Fibroblast of skin of left biceps (primary cell): ENCODE measurements around the gene TIAL1.

ENCODE experiments used
- DNase-seq, 2 experiments: peaks; one replicate each; pipeline ENCODE4 v3.0.0-alpha.2; 2013; ENCODE audit warnings: low read depth in 2 of 2

The TIAL1 gene

DNA sequence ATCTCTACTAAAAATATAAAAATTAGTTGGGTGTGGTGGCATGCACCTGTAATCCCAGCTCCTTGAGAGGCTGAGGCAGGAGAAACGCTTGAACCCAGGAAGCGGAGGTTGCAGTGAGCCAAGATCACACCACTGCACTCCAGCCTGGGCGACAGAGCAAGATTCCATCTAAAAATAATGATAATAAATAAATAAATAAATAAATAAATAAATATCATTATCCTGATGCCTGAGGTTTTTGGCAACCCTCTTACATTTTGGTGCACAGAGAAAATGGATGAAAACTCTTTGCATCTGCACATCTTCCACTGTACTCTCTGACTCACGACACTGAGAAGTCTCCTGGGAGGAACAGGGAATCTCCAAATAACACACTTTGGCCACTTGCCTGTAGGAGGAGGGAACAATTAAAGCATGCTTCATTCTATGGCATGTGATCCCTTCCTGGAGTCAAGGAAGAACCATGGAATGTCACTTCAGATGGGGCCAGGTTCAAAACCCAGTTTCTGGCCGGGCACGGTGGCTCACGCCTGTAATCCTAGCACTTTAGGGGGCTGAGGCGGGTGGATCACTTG lies 68.0 kb downstream of the TIAL1 start:
- DNase-seq = peak; percentile 94

DNA sequence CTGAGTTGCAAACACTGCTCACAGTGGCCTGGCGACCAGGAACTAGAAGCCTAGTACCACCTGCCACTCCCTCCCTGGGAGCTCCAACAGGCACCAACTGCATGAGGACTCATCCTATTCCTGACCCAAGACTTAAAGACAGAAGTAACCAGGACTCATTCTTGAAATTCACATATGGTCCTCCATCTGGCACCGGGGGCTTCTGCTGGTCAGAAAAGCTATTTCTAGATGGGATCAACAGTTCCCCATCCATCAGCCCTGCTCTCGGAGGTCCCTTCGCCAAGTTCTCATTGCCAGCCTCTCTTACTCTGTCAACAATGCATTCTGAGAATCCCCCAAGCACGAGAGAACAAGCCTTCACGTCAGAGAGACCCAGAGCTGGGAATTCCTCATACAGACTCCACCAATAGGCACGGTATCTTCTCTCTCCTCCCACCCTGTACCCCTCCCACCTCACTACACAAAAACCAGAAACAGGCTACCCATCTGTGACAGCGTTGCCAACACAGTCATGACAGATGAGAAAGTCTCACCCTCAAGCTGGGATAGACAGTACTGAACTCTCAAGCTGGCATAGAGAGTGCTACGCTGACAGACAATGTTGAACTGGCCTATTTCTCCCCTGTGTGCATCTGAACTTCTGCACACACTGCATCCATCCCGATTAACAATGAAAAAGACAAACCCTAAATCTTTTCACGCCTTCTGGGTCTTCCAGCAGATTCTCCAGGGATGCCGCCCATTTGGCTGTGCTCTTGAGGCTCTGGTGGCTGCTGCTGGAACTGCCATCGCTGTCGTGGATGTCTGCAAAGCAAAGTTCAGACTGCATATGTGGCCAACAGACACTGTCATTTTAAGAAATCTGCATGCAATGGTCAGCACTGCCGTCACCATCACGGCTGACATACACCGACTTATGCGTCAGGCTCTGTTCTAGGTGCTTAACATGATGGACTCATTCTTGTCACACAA lies 69.9 kb downstream of the TIAL1 start:
- DNase-seq = no peak

DNA sequence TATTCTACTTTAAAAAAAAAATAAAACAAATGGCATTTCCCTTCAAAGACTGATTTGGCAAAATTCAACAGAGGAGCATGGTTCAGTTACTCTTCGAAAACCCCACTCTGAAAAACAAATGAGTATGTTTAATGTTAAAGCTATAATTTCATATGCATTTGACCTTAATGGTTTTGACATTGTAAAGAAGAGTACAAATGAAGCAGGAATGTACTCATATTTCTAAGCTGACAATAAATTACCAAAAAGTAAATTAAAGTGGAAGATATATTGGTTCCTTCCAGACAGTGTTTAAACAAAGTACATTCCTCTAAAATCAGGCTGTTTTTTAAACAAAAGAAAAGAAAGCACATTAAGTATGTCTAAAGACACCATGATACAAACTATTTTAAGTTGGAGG lies 70.6 kb downstream of the TIAL1 start:
- no peak for DNase-seq

DNA sequence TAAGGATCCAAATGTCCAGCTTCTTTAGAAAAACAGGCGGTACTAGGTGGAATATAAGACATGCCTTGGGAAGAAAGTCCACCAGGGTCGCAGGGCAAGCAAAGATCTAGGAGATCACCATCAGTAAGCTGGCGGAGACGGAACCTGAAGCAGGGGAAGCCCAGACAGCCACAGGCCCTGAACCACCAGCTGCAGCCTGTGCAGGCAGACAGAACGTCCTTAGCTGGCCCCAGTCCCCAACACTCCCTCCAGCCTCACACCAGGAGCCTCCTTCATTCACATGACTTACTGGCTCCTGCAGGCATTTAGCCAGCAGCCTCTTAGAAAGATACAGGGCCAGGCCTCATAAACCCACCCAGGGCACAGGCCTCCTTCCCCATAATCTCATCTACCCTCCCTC lies 71.6 kb downstream of the TIAL1 start:
- no peak for DNase-seq

DNA sequence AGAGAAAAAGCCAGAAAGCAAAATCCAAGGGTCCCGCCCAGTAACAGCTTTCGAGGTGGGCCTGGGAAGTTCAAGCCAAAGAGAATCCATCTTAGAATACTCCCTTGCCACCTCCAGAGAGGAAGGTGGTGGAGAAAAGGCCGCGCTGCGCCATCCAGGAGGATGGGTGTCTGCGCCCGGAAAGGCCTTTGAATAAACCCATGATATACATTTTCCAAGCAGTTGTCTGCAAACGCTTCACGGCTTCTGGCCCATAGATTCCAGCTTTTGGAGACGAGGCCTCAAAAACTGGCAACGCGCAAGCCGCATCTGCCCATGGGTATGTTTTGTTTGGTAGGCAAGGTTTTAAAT lies 72.1 kb downstream of the TIAL1 start:
- no peak for DNase-seq

DNA sequence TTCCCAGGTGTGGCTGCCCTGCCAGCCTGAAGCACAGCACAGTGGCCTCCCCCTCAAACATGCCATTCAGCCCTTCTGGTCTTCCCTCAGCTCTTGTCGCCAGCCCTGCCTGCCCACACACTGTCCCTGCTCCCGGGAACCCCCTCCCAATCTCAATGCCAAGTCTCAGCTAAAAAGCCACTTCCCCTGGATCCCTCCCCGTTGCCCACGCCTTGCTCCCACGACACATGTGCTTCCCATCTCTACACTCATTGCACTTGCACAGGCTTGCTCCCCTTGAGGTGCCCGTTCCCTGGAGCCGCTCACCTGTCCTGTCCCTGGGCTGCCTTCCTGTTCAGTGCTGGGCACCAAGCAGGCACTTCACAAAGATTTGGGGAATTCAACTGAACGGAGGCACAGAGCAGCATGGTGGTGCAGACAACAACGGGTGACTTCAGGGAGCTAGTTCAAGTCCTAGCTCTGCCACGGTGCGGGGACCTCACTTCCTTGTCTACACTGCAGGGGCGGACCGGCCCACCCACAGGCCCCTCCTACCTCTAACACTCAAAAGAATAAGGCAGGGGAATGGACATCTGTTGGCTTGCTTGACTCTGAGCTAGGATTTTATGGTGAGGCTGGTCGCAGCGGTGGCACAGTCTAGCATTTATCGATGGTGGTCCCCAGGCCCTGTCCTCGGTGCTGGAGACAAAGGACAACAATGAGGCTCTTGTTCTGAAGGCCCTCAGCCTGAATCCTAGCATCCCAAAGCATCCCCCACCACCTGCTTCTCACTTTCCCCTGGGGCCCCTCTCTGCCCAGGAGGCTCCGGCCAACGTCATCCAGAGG lies 72.7 kb downstream of the TIAL1 start:
- DNase-seq = no peak
